SIG-M5 (cell line): ENCODE data around the gene SPATA9.
"Not testable (repeated sequence)": the region's sequence is repeated elsewhere in the genome, so short reads cannot be mapped to it uniquely, and the experiment has no call there.

Experiments
- DNase-seq: peaks from one replicate; lab custom pipeline; 2025; lab: John Stamatoyannopoulos, UW

Gene SPATA9

GRCh38 chr5:95644351-95645042 lies 38.3 kb downstream of the SPATA9 start:
- DNase-seq = no peak

- no peak for DNase-seq
Measured at GRCh38 chr5:95643152-95643551, 39.6 kb downstream of the SPATA9 start.

GRCh38 chr5:95641741-95642220 lies 41.0 kb downstream of the SPATA9 start:
- DNase-seq = no peak

GRCh38 chr5:95638632-95639031 lies 44.2 kb downstream of the SPATA9 start:
- no peak for DNase-seq

GRCh38 chr5:95634081-95634480 lies 48.7 kb downstream of the SPATA9 start:
- DNase-seq = no peak

- DNase-seq = no peak
Measured at GRCh38 chr5:95633671-95634070, 49.1 kb downstream of the SPATA9 start.

- DNase-seq = not testable (repeated sequence)
Measured at GRCh38 chr5:95632942-95633341, 49.8 kb downstream of the SPATA9 start.

- DNase-seq = no peak
Measured at GRCh38 chr5:95631991-95632675, 50.7 kb downstream of the SPATA9 start.

- no peak for DNase-seq
Measured at GRCh38 chr5:95631255-95631958, 51.4 kb downstream of the SPATA9 start.

GRCh38 chr5:95630394-95630917 lies 52.3 kb downstream of the SPATA9 start:
- no peak for DNase-seq

- DNase-seq = no peak
Measured at GRCh38 chr5:95628933-95629332, 53.9 kb downstream of the SPATA9 start.

GRCh38 chr5:95627971-95628810 lies 54.6 kb downstream of the SPATA9 start:
- DNase-seq = no peak

- no peak for DNase-seq
Measured at GRCh38 chr5:95626701-95627100, 56.1 kb downstream of the SPATA9 start.

- DNase-seq = no peak
Measured at GRCh38 chr5:95624368-95624767, 58.4 kb downstream of the SPATA9 start.

GRCh38 chr5:95623706-95624105 lies 59.1 kb downstream of the SPATA9 start:
- DNase-seq = no peak

GRCh38 chr5:95621839-95622629 lies 60.8 kb downstream of the SPATA9 start:
- DNase-seq = no peak

GRCh38 chr5:95620870-95621838 lies 61.6 kb downstream of the SPATA9 start:
- DNase-seq = no peak

GRCh38 chr5:95620030-95620869 lies 62.5 kb downstream of the SPATA9 start, which contains the start of gene GPR150:
TSS of gene GPR150 (plus strand) at chr5:95620087. CDS start at chr5:95620276, 189 bp downstream.
- DNase-seq = no peak
